ENCODE data around the gene UNC79.

- TF ChIP-seq CTCF (IDR thresholded peaks at IDR 0.05) = no peak
- no peak for TF ChIP-seq REST (IDR thresholded peaks at IDR 0.05; ENCODE audit: insufficient read depth in 1 of 2, low read depth in 2 of 2, low read length in 1 of 2)
These were observed 208.1 kb downstream of the UNC79 start for GRCh38 chr14:93638790-93639189.
